ENCODE results near the gene PRPF40A. TPM values are rescaled to one million over a fixed set of nuclear protein-coding genes. Genes with fewer than 3 reads are reported as not detected.
"Not testable (repeated sequence)": the region's sequence is repeated elsewhere in the genome, so short reads cannot be mapped to it uniquely, and the experiment has no call there.

PRPF40A gene
- total RNA-seq, 1 donor from 2014 or later, result 132 TPM

GRCh38 chr2:152755029-152755428 is 37.8 kb upstream of the PRPF40A start:
- H3K4me3 ChIP-seq (ENCODE audit: low read depth, low read length), result no peak overlapping the region
- peak; percentile 13 for DNase-seq (ENCODE audit: low read depth)
- TF ChIP-seq CTCF (conservative IDR thresholded peaks at IDR 0.05; ENCODE audit: low read depth, low read length), result peak; percentile 57

- not testable (repeated sequence) for DNase-seq (ENCODE audit: low read depth)
Measured at GRCh38 chr2:152747751-152748150, 30.5 kb upstream of the PRPF40A start.

GRCh38 chr2:152743002-152743401 is 25.7 kb upstream of the PRPF40A start:
- no peak for DNase-seq (ENCODE audit: low read depth)
- peak; percentile 65 for TF ChIP-seq CTCF (conservative IDR thresholded peaks at IDR 0.05; ENCODE audit: low read depth, low read length)
- H3K4me3 ChIP-seq (ENCODE audit: low read depth, low read length), result no peak overlapping the region

More at GRCh38 chr2:152747751-152748150, 30.5 kb upstream of the PRPF40A start:
- not testable (repeated sequence) for H3K4me3 ChIP-seq (ENCODE audit: low read depth, low read length)

GRCh38 chr2:152740743-152741328 is 23.6 kb upstream of the PRPF40A start:
- no peak for DNase-seq (ENCODE audit: low read depth)

GRCh38 chr2:152739705-152740104 is 22.4 kb upstream of the PRPF40A start:
- not testable (repeated sequence) for H3K4me3 ChIP-seq (ENCODE audit: low read depth, low read length); DNase-seq (ENCODE audit: low read depth)

More at GRCh38 chr2:152740743-152741328, 23.6 kb upstream of the PRPF40A start:
- peak; percentile 76 for TF ChIP-seq CTCF (conservative IDR thresholded peaks at IDR 0.05; ENCODE audit: low read depth, low read length)
- no peak overlapping the region for H3K4me3 ChIP-seq (ENCODE audit: low read depth, low read length)

GRCh38 chr2:152738438-152738837 is 21.2 kb upstream of the PRPF40A start:
- no peak overlapping the region for H3K4me3 ChIP-seq (ENCODE audit: low read depth, low read length)
- no peak for TF ChIP-seq CTCF (conservative IDR thresholded peaks at IDR 0.05; ENCODE audit: low read depth, low read length)
- DNase-seq (ENCODE audit: low read depth), result no peak

GRCh38 chr2:152737509-152737908 is 20.2 kb upstream of the PRPF40A start:
- H3K4me3 ChIP-seq (ENCODE audit: low read depth, low read length), result not testable (repeated sequence)

GRCh38 chr2:152730591-152731333 is 13.5 kb upstream of the PRPF40A start:
- DNase-seq (ENCODE audit: low read depth), result no peak
- no peak for TF ChIP-seq CTCF (conservative IDR thresholded peaks at IDR 0.05; ENCODE audit: low read depth, low read length)

More at GRCh38 chr2:152737509-152737908, 20.2 kb upstream of the PRPF40A start:
- DNase-seq (ENCODE audit: low read depth), result not testable (repeated sequence)

More at GRCh38 chr2:152730591-152731333, 13.5 kb upstream of the PRPF40A start:
- H3K4me3 ChIP-seq (ENCODE audit: low read depth, low read length), result no peak overlapping the region
